Esophagus squamous epithelium (tissue), 5 donors: ENCODE data around the gene SUSD1. TPM values are rescaled to one million over a fixed set of nuclear protein-coding genes. Genes with fewer than 3 reads are reported as not detected.

Experiments used
- DNase-seq: peaks from one replicate; lab custom pipeline; 2025; lab: John Stamatoyannopoulos, UW
- H3K27ac ChIP-seq, 4 donors: fragments of 200-600 bp; sonication (generic); one replicate each; pipeline ENCODE4 v1.5.1; 2016 to 2019; ENCODE audit warnings: mild to moderate bottlenecking in 1 of 4
- H3K27me3 ChIP-seq, 4 donors: fragments of 200-600 bp; sonication (generic); 1 replicate in 3 of 4; 2 replicates in 1 of 4; pipeline versions ENCODE4 v1.5.1 to v1.6.0; 2017 to 2021; ENCODE audit warnings: antibody characterized with exemption in 1 of 4
- H3K36me3 ChIP-seq, 3 donors: fragments of 200-600 bp; sonication (generic); one replicate each; pipeline ENCODE4 v1.5.1; 2016 to 2019
- H3K4me1 ChIP-seq, 3 donors: fragments of 200-600 bp; sonication (generic); one replicate each; pipeline ENCODE4 v1.5.1; 2017 to 2019
- H3K4me3 ChIP-seq, 4 donors: fragments of 200-600 bp; sonication (generic); 1 replicate in 3 of 4; 2 replicates in 1 of 4; pipeline ENCODE4 v1.5.1; 2016 to 2019; ENCODE audit warnings: mild to moderate bottlenecking in 2 of 4, moderate library complexity in 1 of 4
- H3K9me3 ChIP-seq, 3 donors: fragments of 200-600 bp; sonication (generic); one replicate each; pipeline ENCODE4 v1.5.1; 2016 to 2019
- POLR2A ChIP-seq, 4 donors: fragments of 450-650 bp; IDR thresholded peaks; one replicate each; pipeline ENCODE4 v1.6.1; 2017; ENCODE audit warnings: antibody characterized with exemption in 4 of 4, mild to moderate bottlenecking in 4 of 4, moderate library complexity in 3 of 4
- WGBS, 2 donors: methylation state at CpG; one replicate each; pipeline ENCODE4 v1.1.5; 2018; 5-methylcytosine and 5-hydroxymethylcytosine counted together
- intact Hi-C: fragments of 100-400 bp; cut with DNase I; formaldehyde crosslinking; loops from one replicate; pipeline ENCODE4 v1.15.0; 2022
- total RNA-seq, 4 donors: library from RNA; depleted of rRNA; stranded (reverse); fragments of >200 nt; gene quantifications; one replicate each; pipeline ENCODE4 v1.1.0, GENCODE V29; 2016
- TF ChIP-seq, protein P1 (sequence below), 6 experiments: fragments of 450-650 bp in 4 of 6; fragments of 200-600 bp in 2 of 6; sonication (generic) in 2 of 6; IDR thresholded peaks; one replicate each; pipeline ENCODE4 v1.5.1; 2016 to 2019; ENCODE audit warnings: antibody characterized with exemption in 6 of 6, mild to moderate bottlenecking in 4 of 6, moderate library complexity in 4 of 6
- donor health status: DM: yes; HTN: yes; CAD: no.

Gene SUSD1
- total RNA-seq, 4 donors from 2014 or later = 5.6 to 6.6 (median 6.5) TPM

GRCh38 chr9:112127281-112127680 lies 47.8 kb downstream of the SUSD1 start:
- 80 to 86% methylated on average over 3 of the region's 3 CpGs for WGBS, 2 donors
- intact Hi-C loops = no loop called here
- H3K27ac ChIP-seq = no peak overlapping the region
- TF ChIP-seq POLR2A (IDR thresholded peaks at IDR 0.05) = no peak
- TF ChIP-seq, protein P1, sequence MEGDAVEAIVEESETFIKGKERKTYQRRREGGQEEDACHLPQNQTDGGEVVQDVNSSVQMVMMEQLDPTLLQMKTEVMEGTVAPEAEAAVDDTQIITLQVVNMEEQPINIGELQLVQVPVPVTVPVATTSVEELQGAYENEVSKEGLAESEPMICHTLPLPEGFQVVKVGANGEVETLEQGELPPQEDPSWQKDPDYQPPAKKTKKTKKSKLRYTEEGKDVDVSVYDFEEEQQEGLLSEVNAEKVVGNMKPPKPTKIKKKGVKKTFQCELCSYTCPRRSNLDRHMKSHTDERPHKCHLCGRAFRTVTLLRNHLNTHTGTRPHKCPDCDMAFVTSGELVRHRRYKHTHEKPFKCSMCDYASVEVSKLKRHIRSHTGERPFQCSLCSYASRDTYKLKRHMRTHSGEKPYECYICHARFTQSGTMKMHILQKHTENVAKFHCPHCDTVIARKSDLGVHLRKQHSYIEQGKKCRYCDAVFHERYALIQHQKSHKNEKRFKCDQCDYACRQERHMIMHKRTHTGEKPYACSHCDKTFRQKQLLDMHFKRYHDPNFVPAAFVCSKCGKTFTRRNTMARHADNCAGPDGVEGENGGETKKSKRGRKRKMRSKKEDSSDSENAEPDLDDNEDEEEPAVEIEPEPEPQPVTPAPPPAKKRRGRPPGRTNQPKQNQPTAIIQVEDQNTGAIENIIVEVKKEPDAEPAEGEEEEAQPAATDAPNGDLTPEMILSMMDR (IDR thresholded peaks at IDR 0.05) = no peak
- H3K4me1 ChIP-seq = no peaks in the 10 kb centered on the region
- DNase-seq = no peak
- no peaks in the 10 kb centered on the region for H3K9me3 ChIP-seq
- H3K27me3 ChIP-seq = no peaks in the 10 kb centered on the region
- H3K4me3 ChIP-seq = no peak overlapping the region
- H3K36me3 ChIP-seq = peaks cover 0 to 17% (median 0%) of the 10 kb centered on the region in 3 donors

DNA sequence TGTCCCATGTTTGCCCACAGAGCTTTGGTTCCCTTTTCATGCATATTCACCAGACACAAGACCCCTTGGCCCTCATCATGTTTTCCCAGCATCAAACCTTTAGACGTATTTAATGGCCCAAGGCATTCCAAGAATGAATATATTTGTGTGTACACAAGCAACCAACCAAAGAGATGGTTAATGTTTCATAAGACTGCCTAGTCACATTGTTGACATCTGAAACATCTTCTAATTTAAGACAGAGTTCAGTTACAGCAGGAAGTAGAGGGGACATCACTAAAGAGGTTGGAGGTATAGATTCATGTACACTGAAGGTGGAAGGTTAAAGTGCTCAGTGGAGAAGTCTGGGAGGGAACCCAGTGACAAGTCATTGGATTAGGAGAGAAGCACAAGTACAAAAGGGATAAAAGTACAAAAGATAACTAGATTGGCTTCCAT lies 49.1 kb downstream of the SUSD1 start:
- Histone ChIP-seq H3K9me3 (no peaks in the 10 kb centered on the region), H3K27ac (no peak overlapping the region), H3K36me3 (peaks cover 0 to 17% (median 0%) of the 10 kb centered on the region in 3 donors), H3K4me1 (peaks cover 0 to 1% (median 0%) of the 10 kb centered on the region in 3 donors), H3K4me3 (no peak overlapping the region), H3K27me3 (no peaks in the 10 kb centered on the region)
- 50 to 88% methylated on average over 1 of the region's 1 CpG for WGBS, 2 donors
- intact Hi-C loops = no loop called here
- no peak for DNase-seq
- no peak for TF ChIP-seq POLR2A (IDR thresholded peaks at IDR 0.05)
- TF ChIP-seq, protein P1 (IDR thresholded peaks at IDR 0.05) = no peak

- Histone ChIP-seq H3K27ac (no peak overlapping the region), H3K4me3 (no peak overlapping the region), H3K27me3 (no peaks in the 10 kb centered on the region), H3K36me3 (peaks cover 0 to 17% (median 0%) of the 10 kb centered on the region in 3 donors), H3K4me1 (peaks cover 0 to 19% (median 7%) of the 10 kb centered on the region in 3 donors), H3K9me3 (no peaks in the 10 kb centered on the region)
- WGBS, 2 donors = 96 to 98% methylated on average over 5 of the region's 5 CpGs
- intact Hi-C loops = no loop called here
- no peak for TF ChIP-seq POLR2A (IDR thresholded peaks at IDR 0.05)
- TF ChIP-seq, protein P1 (IDR thresholded peaks at IDR 0.05) = no peak
- no peak for DNase-seq
Measured at GRCh38 chr9:112124156-112124555, 50.9 kb downstream of the SUSD1 start.

DNA sequence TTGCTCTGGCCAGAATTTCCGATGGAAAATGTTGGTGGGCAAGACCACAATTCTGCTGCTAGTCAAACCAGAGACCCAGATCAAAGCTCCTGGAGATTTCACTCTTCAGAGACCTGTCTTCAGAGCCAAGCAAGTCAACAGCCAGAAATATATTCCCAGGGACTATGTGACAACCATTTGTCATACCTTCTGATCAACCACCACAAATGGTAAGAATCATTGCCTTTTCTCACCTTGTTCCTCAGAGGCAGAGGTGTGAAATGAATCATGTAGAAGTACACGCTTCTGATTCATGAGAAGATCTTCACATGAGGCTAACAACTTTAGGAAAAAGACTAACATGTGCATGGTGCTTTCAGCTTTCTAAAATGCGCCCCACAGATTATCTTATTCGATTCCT lies 53.5 kb downstream of the SUSD1 start:
- H3K4me3 ChIP-seq = no peak overlapping the region
- peaks cover 0 to 24% (median 9%) of the 10 kb centered on the region in 3 donors for H3K4me1 ChIP-seq
- H3K27ac ChIP-seq = no peak overlapping the region
- TF ChIP-seq POLR2A (IDR thresholded peaks at IDR 0.05) = no peak
- TF ChIP-seq, protein P1 (IDR thresholded peaks at IDR 0.05) = no peak
- DNase-seq = no peak
- intact Hi-C loops = no loop called here
- H3K36me3 ChIP-seq = peaks cover 0 to 17% (median 0%) of the 10 kb centered on the region in 3 donors
- WGBS, 2 donors = 86 to 93% methylated on average over 3 to 4 of the region's 4 CpGs
- no peaks in the 10 kb centered on the region for H3K9me3 ChIP-seq
- no peaks in the 10 kb centered on the region for H3K27me3 ChIP-seq

DNA sequence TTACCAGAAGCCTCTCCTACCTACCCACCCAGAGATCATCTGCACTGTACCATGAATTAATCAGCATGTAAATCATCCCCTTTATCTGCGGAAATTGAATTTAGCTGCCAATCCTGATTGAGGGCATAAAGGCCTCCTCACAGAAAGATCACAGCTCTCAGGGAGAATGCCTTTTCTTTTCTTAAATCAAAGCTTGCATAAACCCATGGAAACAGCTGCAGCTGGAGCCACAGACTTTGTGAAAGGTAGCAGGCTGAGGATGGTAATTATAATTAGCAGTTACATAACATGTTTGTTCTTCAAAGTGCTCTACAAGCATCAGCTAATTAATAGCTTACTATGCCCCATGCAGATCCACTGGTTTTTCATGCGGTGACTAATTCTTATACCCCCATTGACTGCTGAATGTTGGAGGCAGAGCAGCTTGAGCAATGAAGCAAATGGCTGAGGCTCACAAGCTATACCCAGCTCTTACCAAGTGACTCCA lies 54.6 kb downstream of the SUSD1 start:
- no peak overlapping the region for H3K27ac ChIP-seq
- no peak for DNase-seq
- TF ChIP-seq, protein P1 (IDR thresholded peaks at IDR 0.05) = no peak
- no peak for TF ChIP-seq POLR2A (IDR thresholded peaks at IDR 0.05)
- H3K36me3 ChIP-seq = peaks cover 0 to 17% (median 0%) of the 10 kb centered on the region in 3 donors
- no peaks in the 10 kb centered on the region for H3K27me3 ChIP-seq
- no peaks in the 10 kb centered on the region for H3K9me3 ChIP-seq
- no peak overlapping the region for H3K4me3 ChIP-seq
- H3K4me1 ChIP-seq = peaks cover 0 to 24% (median 9%) of the 10 kb centered on the region in 3 donors
- intact Hi-C loops = no loop called here
- WGBS, 2 donors = 46 to 62% methylated on average over 1 of the region's 2 CpGs
